ENCODE data around the gene SPRED3. TPM values are rescaled to one million over a fixed set of nuclear protein-coding genes. Genes with fewer than 3 reads are reported as not detected.
"Not testable (repeated sequence)": the region's sequence is repeated elsewhere in the genome, so short reads cannot be mapped to it uniquely, and the experiment has no call there.

The SPRED3 gene
- total and polyA plus RNA-seq, 3 experiments from 2014 or later = 0.33 to 0.66 TPM; not detected in 1

- H3K9me3 ChIP-seq (ENCODE audit: low read length) = no peaks in the 10 kb centered on the region
- peaks cover 7 to 13% (median 8%) of the 10 kb centered on the region in 3 donors for H3K4me1 Mint-ChIP-seq
- peak in 1 of 5 donors; percentile 33 for DNase-seq
- no peaks in the 10 kb centered on the region for H3K4me1 ChIP-seq (ENCODE audit: insufficient read depth, low read length)
- ChIA-PET POLR2A (no interaction called here), CTCF (no interaction called here)
- H3K27ac ChIP-seq (ENCODE audit: low read depth, low read length) = peak within 1 kb of the TSS; percentile 67
- no peaks in the 10 kb centered on the region for H3K27me3 ChIP-seq (ENCODE audit: insufficient read depth, low read length, poor library complexity, severe bottlenecking)
- H3K27me3 Mint-ChIP-seq = peaks cover 17 to 23% of the 10 kb centered on the region in 2 donors
- peak within 1 kb of the TSS in 2 of 7 donors; percentile 37 to 49 for H3K4me3 Mint-ChIP-seq
- no peaks in the 10 kb centered on the region for H3K9me3 Mint-ChIP-seq
- no peaks in the 10 kb centered on the region for H3K36me3 Mint-ChIP-seq
- peak within 1 kb of the TSS in 4 of 8 donors; percentile 42 to 72 (median 62) for H3K27ac Mint-ChIP-seq
- no peak within 1 kb of the TSS for H3K4me3 ChIP-seq (ENCODE audit: low read length)
- no peaks in the 10 kb centered on the region for H3K36me3 ChIP-seq (ENCODE audit: insufficient read depth, low read length)
Measured at GRCh38 chr19:38425810-38426466, 37.4 kb downstream of the SPRED3 start, which contains the start of gene RASGRP4. RASGRP4 (minus strand) TSS chr19:38426219; CDS start chr19:38426091, 128 bp downstream.

DNA sequence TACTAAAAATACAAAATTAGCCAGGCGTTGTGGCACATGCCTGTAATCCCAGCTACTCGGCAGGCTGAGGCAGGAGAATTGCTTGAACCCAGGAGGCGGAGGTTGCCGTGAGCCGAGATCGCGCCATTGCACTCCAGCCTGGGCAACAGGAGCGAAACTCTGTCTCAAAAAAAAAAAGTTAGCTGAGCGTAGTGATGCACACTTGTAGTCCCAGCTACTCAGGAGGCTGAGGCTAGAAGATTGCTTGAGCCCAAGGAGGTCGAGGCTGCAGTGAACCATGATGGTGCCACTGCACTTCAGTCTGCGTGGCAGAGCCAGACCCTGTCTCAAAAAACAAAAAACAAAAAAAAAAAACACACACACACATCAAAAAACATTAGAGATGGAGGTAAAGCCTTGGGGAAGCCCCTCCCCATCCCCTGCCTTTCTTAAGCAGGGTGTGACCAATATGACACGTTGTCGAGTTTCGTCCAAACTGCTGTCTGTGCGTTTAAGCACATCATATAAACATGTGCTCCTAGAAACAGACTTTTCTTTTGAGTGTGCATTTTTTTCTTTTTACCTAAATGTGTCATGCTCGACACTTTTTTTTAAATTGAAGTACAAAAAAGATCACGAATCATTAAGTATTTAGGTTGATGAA, 38.7 kb downstream of the SPRED3 start:
- H3K36me3 Mint-ChIP-seq; H3K4me3 Mint-ChIP-seq; H3K36me3 ChIP-seq (ENCODE audit: insufficient read depth, low read length); H3K4me3 ChIP-seq (ENCODE audit: low read length); DNase-seq; H3K4me1 ChIP-seq (ENCODE audit: insufficient read depth, low read length); H3K9me3 ChIP-seq (ENCODE audit: low read length); H3K27me3 ChIP-seq (ENCODE audit: insufficient read depth, low read length, poor library complexity, severe bottlenecking); CTCF ChIA-PET; H3K27ac ChIP-seq (ENCODE audit: low read depth, low read length); H3K9me3 Mint-ChIP-seq; POLR2A ChIA-PET: not testable (repeated sequence)
- Mint-ChIP-seq H3K4me1 (peaks cover 7 to 13% (median 8%) of the 10 kb centered on the region in 3 donors), H3K27ac (peak overlapping the region in 1 of 8 donors; percentile 67), H3K27me3 (peaks cover 18 to 23% of the 10 kb centered on the region in 2 donors)

DNA sequence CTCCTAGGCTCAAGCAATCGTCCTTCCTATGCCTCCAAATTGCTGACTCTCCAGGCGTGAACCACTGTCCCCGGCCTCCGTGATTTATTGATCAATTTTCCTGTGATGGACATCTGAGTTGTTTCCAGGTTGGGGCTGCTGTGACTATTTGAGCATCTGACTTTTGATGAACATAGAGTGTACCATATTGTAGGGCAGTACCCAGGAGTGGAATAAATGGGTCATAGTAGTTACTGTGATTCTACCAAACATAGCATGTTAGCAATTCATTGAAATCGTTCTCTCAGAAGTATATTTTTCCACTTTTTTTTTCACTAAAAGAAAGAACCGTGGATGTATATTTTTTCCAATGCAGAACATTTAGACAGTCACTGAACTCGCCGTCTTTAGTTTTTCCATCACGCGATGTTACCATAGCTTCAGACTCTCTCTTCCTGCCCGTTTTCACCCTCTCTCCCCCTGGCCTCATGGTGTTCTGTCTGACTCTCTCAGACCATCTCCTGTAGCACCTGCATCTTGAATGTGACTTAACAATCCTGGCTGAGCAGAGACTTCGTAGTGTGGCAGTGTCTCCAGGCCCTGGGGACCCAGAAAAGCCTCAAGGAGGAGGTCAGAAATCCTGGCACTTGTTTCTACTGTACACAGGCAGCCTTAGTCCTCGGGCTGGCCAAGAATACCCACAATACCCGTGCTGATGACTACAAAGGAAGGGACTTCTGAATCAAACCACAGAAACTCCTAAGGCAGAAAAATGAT, 40.7 kb downstream of the SPRED3 start:
- peaks cover 19 to 33% of the 10 kb centered on the region in 2 donors for H3K27me3 Mint-ChIP-seq
- Histone ChIP-seq H3K4me3 (ENCODE audit: low read length) (no peak overlapping the region), H3K36me3 (ENCODE audit: insufficient read depth, low read length) (no peaks in the 10 kb centered on the region), H3K9me3 (ENCODE audit: low read length) (no peaks in the 10 kb centered on the region), H3K4me1 (ENCODE audit: insufficient read depth, low read length) (no peaks in the 10 kb centered on the region), H3K27ac (ENCODE audit: low read depth, low read length) (no peak overlapping the region), H3K27me3 (ENCODE audit: insufficient read depth, low read length, poor library complexity, severe bottlenecking) (no peaks in the 10 kb centered on the region)
- CTCF ChIA-PET = interaction anchor here (1.0 kb wide), 1 partner anchor 26 kb away, joined by 3 read pairs; the partner anchor contains the start of gene FAM98C
- peaks cover 12 to 20% (median 17%) of the 10 kb centered on the region in 3 donors for H3K4me1 Mint-ChIP-seq
- peak overlapping the region in 1 of 8 donors; percentile 35 for H3K27ac Mint-ChIP-seq
- no peaks in the 10 kb centered on the region for H3K36me3 Mint-ChIP-seq
- no peaks in the 10 kb centered on the region for H3K9me3 Mint-ChIP-seq
- H3K4me3 Mint-ChIP-seq = no peak overlapping the region
- POLR2A ChIA-PET = no interaction called here
- no peak for DNase-seq

- DNase-seq = no peak
- H3K9me3 Mint-ChIP-seq = no peaks in the 10 kb centered on the region
- H3K9me3 ChIP-seq (ENCODE audit: low read length) = no peaks in the 10 kb centered on the region
- ChIA-PET POLR2A (no interaction called here), CTCF (interaction anchor here (1.0 kb wide), 1 partner anchor 27 kb away, joined by 3 read pairs; the partner anchor contains the start of gene FAM98C)
- H3K4me3 ChIP-seq (ENCODE audit: low read length) = no peak overlapping the region
- H3K27me3 ChIP-seq (ENCODE audit: insufficient read depth, low read length, poor library complexity, severe bottlenecking) = no peaks in the 10 kb centered on the region
- H3K27ac ChIP-seq (ENCODE audit: low read depth, low read length) = no peak overlapping the region
- no peak overlapping the region for H3K27ac Mint-ChIP-seq
- peaks cover 19 to 36% of the 10 kb centered on the region in 2 donors for H3K27me3 Mint-ChIP-seq
- no peak overlapping the region for H3K4me3 Mint-ChIP-seq
- no peaks in the 10 kb centered on the region for H3K36me3 ChIP-seq (ENCODE audit: insufficient read depth, low read length)
- H3K36me3 Mint-ChIP-seq = no peaks in the 10 kb centered on the region
- peaks cover 14 to 23% (median 19%) of the 10 kb centered on the region in 3 donors for H3K4me1 Mint-ChIP-seq
- H3K4me1 ChIP-seq (ENCODE audit: insufficient read depth, low read length) = no peaks in the 10 kb centered on the region
Measured at GRCh38 chr19:38429811-38430156, 41.3 kb downstream of the SPRED3 start.

GRCh38 chr19:38430931-38431330, 42.4 kb downstream of the SPRED3 start:
- H3K4me3 ChIP-seq (ENCODE audit: low read length) = no peak overlapping the region
- no peaks in the 10 kb centered on the region for H3K36me3 Mint-ChIP-seq
- peaks cover 12 to 23% (median 17%) of the 10 kb centered on the region in 3 donors for H3K4me1 Mint-ChIP-seq
- no peak for DNase-seq
- H3K27ac ChIP-seq (ENCODE audit: low read depth, low read length) = no peak overlapping the region
- H3K27me3 ChIP-seq (ENCODE audit: insufficient read depth, low read length, poor library complexity, severe bottlenecking) = no peaks in the 10 kb centered on the region
- H3K27ac Mint-ChIP-seq = no peak overlapping the region
- H3K27me3 Mint-ChIP-seq = peaks cover 24 to 36% of the 10 kb centered on the region in 2 donors
- no peak overlapping the region for H3K4me3 Mint-ChIP-seq
- H3K9me3 Mint-ChIP-seq = no peaks in the 10 kb centered on the region
- H3K4me1 ChIP-seq (ENCODE audit: insufficient read depth, low read length) = no peaks in the 10 kb centered on the region
- CTCF ChIA-PET = no interaction called here
- POLR2A ChIA-PET = no interaction called here
- no peaks in the 10 kb centered on the region for H3K36me3 ChIP-seq (ENCODE audit: insufficient read depth, low read length)
- H3K9me3 ChIP-seq (ENCODE audit: low read length) = no peaks in the 10 kb centered on the region

GRCh38 chr19:38433268-38433733, 44.8 kb downstream of the SPRED3 start, which contains the start of gene RYR1:
RYR1 (plus strand) TSS chr19:38433691; CDS start chr19:38433830, 139 bp downstream.
- POLR2A ChIA-PET = no interaction called here
- CTCF ChIA-PET = no interaction called here
- Histone ChIP-seq H3K9me3 (ENCODE audit: low read length) (no peaks in the 10 kb centered on the region), H3K4me1 (ENCODE audit: insufficient read depth, low read length) (no peaks in the 10 kb centered on the region), H3K4me3 (ENCODE audit: low read length) (no peak within 1 kb of the TSS), H3K27ac (ENCODE audit: low read depth, low read length) (no peak within 1 kb of the TSS), H3K27me3 (ENCODE audit: insufficient read depth, low read length, poor library complexity, severe bottlenecking) (no peaks in the 10 kb centered on the region), H3K36me3 (ENCODE audit: insufficient read depth, low read length) (no peaks in the 10 kb centered on the region)
- no peak within 1 kb of the TSS for H3K27ac Mint-ChIP-seq
- H3K9me3 Mint-ChIP-seq = no peaks in the 10 kb centered on the region
- H3K36me3 Mint-ChIP-seq = peaks cover 0 to 3% (median 0%) of the 10 kb centered on the region in 3 donors
- H3K4me1 Mint-ChIP-seq = peaks cover 8 to 17% (median 11%) of the 10 kb centered on the region in 3 donors
- H3K4me3 Mint-ChIP-seq = peak within 1 kb of the TSS in 6 of 7 donors; percentile 6 to 65 (median 25)
- H3K27me3 Mint-ChIP-seq = peaks cover 30 to 41% of the 10 kb centered on the region in 2 donors
- no peak for DNase-seq

GRCh38 chr19:38434549-38435051, 46.1 kb downstream of the SPRED3 start:
- Histone ChIP-seq H3K9me3 (ENCODE audit: low read length) (no peaks in the 10 kb centered on the region), H3K4me3 (ENCODE audit: low read length) (no peak overlapping the region), H3K27ac (ENCODE audit: low read depth, low read length) (no peak overlapping the region), H3K27me3 (ENCODE audit: insufficient read depth, low read length, poor library complexity, severe bottlenecking) (no peaks in the 10 kb centered on the region), H3K36me3 (ENCODE audit: insufficient read depth, low read length) (no peaks in the 10 kb centered on the region), H3K4me1 (ENCODE audit: insufficient read depth, low read length) (no peaks in the 10 kb centered on the region)
- Mint-ChIP-seq H3K27ac (no peak overlapping the region), H3K36me3 (peaks cover 0 to 3% (median 0%) of the 10 kb centered on the region in 3 donors), H3K4me1 (peaks cover 6 to 11% (median 10%) of the 10 kb centered on the region in 3 donors), H3K9me3 (no peaks in the 10 kb centered on the region), H3K27me3 (peaks cover 24 to 33% of the 10 kb centered on the region in 2 donors), H3K4me3 (peak overlapping the region in 1 of 7 donors; percentile 41)
- no peak for DNase-seq
- ChIA-PET POLR2A (no interaction called here), CTCF (interaction anchor here (0.7 kb wide), 1 partner anchor 18 kb away, joined by 5 read pairs; no protein-coding TSS in a partner anchor)
